Embryonic facial prominence (tissue), 1 donor: Measurements from ENCODE around the gene SCG5.

Source experiments
- DNase-seq: peaks from one replicate; pipeline ENCODE4 v3.0.0-alpha.2; 2016; ENCODE audit errors: extremely low spot score

Gene SCG5

DNA sequence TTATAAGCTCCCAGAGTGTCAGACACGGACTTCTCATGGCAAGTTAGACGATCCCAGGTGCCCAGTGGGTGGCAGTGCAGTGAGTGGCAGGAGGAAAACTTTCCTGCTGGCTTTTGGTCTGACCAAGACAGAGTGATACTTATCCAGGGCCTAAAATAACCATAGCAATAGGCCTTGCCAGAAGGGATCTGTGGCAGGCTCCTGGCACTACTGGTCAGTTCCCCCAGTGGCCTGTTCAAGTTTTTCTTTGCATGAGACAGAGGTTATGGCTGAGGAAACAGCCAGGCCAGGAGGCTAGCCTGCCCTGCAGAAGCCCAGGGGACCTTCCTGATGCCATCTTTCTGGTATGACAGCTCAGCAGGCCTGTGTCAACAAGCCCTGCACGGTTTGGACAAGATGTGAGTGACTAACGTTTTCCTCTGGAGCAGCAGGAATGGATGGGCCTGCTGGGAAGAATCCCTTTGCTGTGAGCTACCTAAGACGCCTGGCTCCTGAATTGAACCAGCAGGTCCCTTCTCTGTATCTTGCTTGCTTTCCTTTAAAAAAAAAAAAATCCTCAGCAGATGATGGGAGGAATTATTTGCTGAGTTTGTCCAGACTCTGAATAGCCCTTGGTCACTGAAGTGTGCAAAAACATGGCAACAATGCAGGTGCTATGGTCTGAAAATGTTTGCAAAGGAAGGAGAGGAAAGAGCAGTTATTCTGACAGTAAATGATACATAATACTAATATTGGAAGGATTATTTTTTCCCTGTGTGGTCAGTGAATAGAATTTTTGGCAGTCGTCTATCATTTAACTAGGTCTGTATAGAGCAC, 18.0 kb downstream of the SCG5 start:
- no peak for DNase-seq

DNA sequence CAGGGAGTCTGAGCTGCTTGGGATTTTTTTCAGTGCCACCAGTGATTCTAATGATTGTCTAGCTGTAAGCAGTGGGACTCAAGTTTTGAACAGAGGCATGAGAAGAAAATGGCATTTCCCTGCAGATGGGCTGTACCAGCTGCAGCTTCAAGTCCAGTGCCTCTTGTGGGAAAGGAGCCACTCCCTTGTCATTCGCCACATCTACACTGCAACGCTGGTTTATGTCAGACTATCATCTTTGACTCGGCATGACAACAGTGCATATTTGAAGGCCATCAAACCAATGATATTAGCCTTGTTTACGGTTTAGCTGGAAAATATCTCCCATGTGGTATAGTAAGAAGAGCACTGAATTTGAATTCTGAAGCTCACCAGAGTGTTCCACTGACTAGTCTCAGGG, 22.2 kb downstream of the SCG5 start:
- DNase-seq = no peak

DNA sequence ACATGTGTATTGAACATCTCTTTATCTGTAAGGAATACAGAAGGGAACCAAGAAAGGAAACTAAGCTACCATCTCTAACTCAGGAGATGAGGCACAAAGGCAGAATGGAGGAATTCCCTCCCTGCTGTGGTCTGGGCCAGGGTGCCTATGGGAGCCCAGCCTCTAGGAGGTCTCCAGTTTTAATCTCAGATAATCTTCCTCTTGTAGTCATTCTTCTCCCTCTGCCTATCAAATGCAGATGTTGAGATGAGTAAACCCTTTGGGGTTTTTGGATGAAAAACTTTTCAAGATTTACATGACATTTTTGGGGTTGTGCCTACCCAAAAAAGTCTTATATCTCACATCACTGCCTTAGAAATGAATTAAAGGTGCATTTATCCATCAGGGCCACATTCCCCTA, 23.3 kb downstream of the SCG5 start:
- DNase-seq = no peak

DNA sequence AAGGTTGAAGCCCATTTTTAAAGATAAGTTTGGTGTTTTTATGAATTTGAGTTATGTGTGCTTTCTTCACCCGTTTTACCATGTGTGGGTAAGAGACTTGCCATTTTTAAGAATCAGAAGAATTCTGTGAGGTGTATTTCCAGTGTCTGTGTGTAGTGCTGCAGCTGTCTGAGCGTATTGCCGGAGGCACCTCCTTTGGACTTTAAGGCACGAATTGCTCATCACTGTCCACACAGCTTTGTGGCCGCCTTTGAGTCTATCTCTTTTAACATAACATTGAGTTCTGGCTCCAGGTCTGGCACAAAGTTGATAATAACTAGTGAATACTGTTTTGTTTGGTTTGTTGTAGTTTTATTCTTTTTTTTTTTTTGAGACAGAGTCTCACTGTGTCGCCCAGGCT, 25.8 kb downstream of the SCG5 start:
- DNase-seq = no peak

DNA sequence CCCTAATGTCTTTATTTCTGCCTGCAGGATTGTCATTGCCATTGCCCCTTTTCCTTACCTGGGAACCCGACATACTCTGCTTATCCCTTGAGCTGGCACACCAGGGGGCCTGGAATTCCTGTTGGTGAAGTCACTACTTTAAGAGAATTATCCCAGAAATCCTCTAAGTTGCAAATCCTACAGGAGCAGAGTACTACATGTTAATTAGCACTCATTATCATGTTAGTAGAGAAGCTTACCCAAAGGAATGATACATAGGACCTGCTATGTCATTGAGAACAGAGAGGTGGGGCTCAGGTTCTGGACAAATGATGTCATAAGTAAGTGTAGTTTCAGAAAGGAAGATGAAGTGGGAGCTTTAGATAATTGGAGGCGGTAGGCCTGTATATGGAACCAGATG, 27.4 kb downstream of the SCG5 start:
- no peak for DNase-seq

DNA sequence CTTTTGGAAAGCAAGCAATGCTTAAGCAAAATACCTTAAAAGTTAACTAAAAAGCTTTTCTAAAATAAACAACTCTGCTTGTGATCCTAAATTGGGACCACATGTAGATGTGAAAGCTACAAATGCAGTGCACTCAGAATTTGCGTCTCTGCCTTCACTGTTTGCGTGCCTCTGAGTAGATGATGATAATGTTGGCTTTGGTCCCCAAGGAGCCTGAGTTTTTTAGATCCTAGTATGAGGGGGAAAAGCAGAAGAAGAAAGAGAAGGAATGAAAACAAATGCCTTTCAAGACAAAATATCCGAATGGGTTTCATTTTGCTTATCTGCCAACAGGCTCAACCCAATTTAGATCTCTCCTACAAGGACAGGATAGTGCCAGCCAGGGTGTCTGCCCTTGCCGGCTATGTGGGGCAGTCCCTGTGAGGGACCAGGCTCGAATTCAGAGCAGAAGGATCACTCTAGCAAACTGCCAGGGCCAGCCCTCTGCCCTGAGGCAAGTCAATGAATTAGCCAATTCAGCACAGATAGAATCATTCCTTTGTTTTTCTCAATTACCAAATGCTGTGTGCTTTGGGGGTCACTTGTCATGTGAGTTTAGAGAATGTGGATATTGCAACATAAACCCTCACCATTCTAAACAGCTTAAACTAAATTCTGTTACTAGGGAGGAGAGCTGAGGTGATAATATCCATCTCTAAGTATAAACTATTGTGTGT, 28.5 kb downstream of the SCG5 start:
- DNase-seq = no peak

DNA sequence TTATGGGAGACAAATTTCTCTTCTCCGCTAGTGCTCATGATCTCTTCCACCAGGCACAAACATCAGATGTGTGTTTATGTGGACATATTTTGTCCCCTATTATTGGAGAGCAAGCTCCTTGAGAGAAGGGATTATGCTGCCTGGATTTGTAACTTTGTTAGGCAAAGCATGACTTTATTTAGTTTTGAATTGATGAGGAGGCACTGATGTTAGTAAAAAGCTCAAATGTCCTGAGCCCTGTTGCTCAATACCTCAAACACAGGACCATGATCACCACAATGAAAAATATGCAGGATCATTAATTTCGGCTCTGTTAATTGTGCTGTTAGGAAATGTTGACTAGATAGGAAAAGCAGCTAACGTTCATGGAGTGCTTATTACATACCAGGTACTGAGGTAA, 29.1 kb downstream of the SCG5 start:
- DNase-seq = no peak

DNA sequence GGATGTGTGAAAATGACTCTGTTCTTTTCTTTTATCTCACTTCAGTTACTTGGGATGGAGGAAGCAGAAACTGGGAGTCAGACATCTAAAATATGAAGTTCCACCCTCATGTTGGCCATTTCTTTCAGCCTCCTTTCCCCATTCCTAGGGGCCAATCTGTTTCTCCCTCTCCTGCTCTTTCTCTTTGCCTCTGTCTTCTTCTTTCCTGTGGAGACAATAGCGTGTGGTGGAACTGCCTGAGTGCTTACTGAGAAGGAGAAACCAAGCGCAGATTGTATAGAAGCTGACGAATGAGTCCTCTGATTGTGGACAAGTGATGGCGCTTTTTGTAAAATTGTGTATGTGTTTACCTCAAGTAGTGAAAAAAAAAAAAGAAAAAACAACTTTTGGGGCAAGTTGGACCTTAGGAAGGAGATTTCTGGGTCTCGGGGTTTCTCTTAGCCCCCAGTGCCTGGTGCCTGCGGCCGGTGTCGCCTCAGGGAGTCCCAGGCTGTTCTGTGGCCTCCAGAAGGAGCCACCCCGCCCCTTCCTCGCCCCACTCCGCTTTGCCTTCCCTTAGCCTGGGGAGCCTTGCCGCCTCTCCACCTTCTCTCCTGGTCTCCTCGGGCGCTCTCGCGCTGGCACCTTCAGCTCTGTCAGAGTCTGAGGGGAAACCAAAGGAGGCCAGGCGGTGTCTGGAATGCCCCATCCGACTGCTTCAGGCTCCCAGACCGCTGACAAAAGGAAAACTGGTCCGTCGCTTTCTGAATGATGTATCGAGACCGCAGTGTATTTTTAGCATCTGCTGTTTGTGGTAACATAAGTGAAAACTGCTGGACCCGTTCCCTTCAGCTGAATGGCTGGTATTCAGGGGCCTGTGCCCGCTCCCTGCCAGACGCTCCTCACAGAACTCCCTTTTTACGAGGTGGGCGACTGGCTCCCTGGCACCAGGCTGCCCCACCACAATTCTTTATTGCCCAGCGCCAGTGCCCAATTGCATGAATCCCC, 30.1 kb downstream of the SCG5 start:
- peak; percentile 48 for DNase-seq

DNA sequence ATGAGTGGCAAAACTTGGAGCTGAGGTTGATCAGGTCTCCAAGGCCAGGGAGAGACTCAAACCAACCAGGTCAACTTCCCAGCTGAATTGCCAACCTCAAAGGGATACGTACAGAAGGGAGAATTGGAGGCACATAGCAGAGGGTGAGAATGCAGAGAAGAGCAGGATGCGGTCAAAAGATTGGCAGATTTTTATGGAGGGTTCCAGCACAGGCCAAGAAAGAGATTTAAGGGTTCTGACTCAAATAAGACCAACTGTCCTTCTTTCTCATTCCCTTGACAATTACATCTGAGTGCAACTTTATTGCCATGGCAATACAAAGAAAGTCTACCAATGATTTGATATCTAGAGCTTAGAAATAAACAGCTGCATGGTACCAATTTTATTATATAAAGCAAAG, 33.2 kb downstream of the SCG5 start:
- no peak for DNase-seq

DNA sequence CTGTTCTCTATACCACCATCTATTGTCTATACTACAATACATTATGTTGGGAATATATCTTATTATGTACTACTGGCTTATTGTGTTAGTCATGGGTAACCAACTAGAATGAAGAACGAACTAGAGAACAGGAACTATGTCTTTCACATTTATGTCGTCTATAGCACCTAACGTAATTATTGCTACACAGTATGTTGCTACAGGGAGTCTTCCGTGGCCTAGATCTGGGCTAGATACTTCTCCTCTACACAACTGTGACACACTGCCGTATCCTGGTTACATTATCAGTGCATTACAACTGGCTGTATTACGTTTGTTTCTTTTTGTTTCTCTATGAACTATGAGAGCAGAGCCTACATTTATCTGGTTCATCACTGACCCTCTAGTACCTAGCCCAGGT, 34.0 kb downstream of the SCG5 start:
- no peak for DNase-seq

DNA sequence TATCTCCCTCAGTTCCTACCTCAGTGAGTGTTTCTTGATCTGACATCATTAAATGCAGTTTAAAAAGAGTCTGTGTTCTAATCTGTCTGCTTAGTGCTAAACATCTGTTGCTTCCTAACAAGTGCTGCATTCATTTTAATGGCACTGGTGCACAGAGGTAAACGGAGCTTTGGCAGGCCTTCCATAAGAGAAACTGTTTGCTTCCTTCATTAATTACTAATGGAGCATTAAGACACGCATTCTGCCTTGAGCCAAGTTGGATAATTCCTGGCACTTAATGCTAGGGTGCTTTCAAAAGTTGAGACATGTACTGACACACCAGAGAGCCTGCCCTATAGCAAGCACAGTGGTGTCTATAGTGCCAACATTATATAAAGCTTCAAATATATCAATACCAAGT, 34.7 kb downstream of the SCG5 start:
- no peak for DNase-seq

DNA sequence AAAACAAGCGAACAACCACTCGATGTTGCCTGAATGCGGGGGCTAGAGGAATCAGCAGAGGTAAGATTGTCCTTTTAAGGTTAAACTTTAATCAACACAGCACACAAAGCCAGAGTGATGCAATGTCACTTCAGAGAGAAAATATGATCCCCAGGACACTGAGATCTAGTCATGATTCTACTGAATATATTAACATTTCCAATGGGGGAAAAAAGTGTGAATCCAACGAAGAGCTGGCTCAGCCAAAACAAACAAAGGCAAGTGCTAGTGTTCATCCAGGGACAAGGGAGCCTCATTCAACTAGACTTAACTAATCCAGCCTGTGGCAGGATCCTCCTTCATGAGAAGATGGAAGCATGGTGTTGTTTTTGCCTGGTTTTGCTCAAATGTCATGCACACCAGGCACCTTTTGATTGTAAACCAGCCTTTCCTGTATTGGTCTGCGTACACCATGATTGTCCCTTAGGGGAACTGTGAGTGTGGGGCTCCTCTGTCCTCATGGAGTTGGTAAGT, 35.8 kb downstream of the SCG5 start:
- DNase-seq = no peak

DNA sequence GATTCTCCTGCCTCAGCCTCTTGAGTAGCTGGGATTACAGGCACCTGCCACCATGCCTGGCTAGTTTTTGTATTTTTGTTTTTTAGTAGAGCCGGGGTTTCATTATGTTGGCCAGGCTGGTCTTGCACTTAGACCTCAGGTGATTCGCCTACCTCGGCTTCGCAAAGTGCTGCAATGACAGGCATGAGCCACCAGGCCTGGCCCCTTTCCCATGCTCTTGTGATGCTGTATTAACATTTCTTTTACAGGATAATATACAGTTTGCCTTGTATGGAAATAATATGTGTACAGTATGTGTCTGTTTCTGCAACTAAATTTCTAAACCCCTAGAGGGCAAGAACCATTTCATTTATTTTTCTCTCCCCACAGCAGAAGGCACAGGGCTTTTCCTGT, 37.8 kb downstream of the SCG5 start:
- DNase-seq = no peak

DNA sequence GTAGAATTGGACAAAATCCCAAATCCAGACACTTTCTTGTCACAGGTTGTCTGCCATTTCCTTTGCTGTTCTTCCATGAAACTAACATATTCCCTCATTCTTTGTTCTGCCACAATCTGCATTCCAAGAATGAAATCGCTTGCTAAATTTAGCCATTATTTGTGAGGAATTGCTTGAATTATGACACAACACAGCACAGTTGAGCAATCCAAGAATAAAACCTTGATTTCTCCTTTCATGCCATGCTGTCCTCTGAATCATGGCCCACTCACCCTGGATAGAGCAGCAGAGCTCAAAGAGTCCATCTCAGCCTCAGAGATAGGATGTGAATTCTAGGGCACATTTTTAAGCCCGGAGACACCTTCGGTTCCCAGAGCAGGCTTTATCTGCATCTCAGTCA, 41.1 kb downstream of the SCG5 start:
- DNase-seq = no peak

DNA sequence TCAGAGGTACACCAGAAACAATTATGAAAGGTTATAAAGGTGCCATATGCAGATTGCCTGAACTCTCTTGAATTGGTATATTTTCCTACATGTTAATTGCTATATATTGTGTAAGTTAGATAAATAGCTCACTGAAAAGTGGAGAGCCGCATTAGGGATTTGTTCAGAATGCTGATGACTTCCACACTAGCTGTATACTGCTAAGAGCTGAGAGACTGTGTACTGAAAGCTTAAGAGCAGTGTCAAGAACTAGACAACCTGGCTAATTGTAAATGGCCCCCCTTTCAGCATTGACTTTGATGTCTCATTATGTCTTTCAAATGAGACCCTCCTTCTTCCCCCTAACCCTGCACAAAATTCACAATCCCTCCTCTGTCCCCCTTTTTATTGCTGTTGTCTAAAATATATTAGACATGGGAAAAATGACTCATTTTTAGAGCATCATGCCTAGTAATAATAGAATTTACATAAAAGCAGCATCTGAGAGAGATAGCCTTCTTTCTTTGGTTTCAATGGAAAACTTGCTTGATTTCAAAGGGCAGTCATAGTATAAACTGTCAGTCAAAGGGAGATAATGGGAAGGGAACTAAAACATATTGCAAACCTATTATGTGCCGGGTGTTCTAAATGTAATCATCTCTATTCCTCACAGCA, 41.6 kb downstream of the SCG5 start:
- DNase-seq = no peak

DNA sequence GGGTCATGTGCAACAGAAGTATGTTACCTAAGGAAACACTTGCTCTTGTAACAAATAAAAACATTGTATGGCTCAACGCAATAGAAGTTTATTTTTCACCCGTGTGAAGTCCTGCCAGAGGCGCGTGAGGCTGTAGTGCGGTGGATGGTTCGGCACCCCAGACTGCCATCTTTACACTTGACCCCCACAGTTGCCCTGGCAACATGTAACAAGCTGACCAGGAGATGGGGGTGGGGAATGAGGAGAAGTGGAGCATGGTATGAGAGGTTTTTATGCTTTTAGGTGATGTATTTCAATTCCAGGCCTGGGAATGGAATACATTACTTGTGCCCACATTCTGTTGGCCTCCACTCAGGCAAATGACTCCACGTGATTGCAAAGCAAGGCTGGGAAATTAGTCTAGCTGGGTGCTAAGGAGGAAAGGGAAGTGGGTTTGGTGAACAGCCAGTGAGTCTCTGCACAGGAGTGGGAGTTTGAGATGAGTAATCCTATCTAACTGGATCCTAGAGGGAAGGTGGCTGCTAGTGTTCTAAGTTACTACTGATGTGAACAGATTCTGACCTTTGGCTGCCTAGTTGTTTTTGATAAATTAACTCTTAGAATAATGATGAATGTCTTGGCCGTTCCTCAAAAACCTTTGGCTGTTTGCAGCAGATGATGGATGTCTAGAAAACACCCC, 42.5 kb downstream of the SCG5 start:
- no peak for DNase-seq

DNA sequence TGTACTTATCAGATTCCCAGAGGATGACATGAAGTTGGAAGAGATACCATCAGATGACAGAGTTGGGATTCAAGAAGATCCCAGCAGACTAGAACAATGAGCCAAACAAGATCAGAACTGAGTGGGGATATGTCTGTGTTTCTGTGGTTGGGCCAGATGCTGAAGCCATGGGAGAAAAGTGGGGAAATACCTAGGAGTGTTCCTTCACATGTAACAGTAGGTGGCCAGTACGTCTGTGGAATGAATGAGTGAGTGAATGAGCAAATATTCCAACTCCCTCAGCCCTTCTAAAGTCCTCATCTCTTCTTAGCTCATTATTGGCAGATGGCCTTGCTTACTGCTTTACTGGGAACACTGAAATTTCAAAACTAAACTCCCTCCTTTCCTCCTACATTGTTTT, 44.1 kb downstream of the SCG5 start:
- DNase-seq = no peak

DNA sequence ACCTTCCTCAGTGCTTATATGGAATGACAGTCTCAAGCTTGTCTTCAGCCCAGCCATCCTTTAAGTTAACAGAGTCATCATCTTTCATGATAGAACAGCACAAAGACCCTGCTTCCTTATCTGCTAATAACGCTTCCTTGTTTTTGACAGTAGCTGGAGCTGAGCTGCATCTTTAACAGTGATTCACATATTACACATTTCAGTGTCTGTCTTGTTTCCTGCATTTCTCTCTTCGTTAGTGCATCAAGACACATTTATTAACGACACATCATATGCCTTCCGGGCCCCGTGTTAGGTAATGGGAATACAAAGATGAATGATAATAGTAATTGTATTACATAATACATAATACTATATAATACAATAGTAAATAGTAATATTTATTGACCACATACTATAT, 46.0 kb downstream of the SCG5 start:
- DNase-seq = no peak

DNA sequence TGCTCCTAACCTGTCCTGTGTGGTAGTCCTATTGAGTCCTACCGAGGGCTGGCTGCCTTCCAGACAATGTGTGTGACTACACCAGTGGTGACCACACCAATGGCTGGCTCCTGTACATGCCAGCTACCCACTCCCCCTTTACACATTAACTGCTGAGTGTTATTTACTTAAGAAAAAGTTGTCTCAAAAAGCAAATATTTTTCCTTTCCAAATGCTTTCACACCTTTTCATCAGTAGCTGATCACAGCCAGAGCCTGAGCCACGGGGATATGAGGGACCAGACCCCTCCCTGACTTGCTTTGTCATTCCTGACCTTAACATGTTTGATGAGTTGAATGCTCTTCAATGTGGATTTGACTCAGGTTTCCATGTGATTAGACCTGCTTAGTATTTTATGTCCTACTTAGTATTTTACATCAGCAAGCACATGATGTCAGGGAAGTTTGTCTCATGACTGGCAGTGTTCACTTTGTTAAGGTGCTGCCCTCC, 46.7 kb downstream of the SCG5 start:
- no peak for DNase-seq

DNA sequence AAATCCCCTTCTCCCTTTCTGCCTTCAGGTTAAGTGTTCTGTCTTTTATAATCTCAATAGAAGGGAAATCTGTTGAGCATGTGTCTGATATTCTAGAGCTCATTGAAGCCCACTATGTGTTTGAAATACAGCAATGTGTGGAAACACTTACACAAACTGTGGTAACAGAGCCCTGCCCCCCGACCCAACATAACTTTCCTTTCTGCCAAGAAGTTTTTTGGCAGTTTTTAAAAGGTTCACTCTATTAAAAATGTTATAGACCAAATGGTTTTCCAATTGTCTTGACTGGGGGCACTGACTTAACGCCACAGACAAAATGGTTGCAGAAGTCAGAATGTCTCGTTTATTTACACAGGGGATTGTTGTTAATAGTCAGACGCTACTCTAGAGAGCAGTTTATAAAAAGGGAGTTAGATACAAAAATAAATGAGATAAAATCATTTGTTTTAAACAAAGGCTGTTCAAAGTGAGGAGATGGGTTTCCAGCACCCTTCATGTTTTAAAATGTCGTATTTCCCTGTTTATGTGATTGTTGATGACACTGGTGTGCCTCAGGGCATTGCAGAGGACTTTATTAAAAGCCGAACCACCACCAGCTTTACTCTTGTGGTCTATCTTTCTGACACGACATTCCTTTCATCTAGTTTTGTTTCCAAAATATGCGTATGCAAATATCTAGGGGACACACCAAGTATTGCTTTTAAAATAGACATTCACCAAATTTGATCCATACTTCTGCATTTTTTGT, 49.6 kb downstream of the SCG5 start:
- DNase-seq = no peak
